SK-N-SH (cell line): ENCODE results near the gene TMEM63C. TPM values are rescaled to one million over a fixed set of nuclear protein-coding genes. Genes with fewer than 3 reads are reported as not detected.

ENCODE experiments used
- CTCF ChIA-PET: fragments of 300-600, 350-600 bp; formaldehyde crosslinking; extraction: SDS; loops from one replicate; lab custom pipeline; 2021; lab: Yijun Ruan, JAX
- POLR2A ChIA-PET: fragments of 350-600 bp; sonication (Branson Sonifier 250); formaldehyde crosslinking; extraction: SDS; loops from one replicate; lab custom pipeline; 2020; ENCODE audit warnings: antibody characterized with exemption, inconsistent platforms; lab: Yijun Ruan, JAX
- DNase-seq: peaks from one replicate; pipeline ENCODE4 v3.0.0; 2012
- H2AFZ ChIP-seq: fragments of 200-600 bp; sonication (generic); 2 replicates; pipeline ENCODE4 v1.8.1; 2016; ENCODE audit warnings: antibody characterized with exemption, mild to moderate bottlenecking, low read depth
- H3F3A ChIP-seq: fragments of 200-600 bp; sonication (generic); replicated peaks from 2 replicates; pipeline ENCODE3; 2016; ENCODE audit warnings: antibody characterized with exemption, mild to moderate bottlenecking; ENCODE audit not compliant: insufficient read depth
- H3K27ac ChIP-seq, 2 experiments: fragments of 200-500 bp in 1 of 2; fragments of 200-600 bp in 1 of 2; sonication (Bioruptor generic) in 1 of 2; sonication (generic), shearing (Covaris generic) in 1 of 2; 2 replicates each; pipeline versions ENCODE4 v1.5.1 to v1.6.1; 2014 to 2016; ENCODE audit warnings: low read depth in 2 of 2, inconsistent platforms in 1 of 2, low read length in 1 of 2, mild to moderate bottlenecking in 1 of 2, mixed read lengths in 1 of 2
- H3K27me3 ChIP-seq: fragments of 200-600 bp; sonication (generic), shearing (Covaris generic); 2 replicates; pipeline ENCODE4 v1.6.1; 2016; ENCODE audit warnings: mixed run types; ENCODE audit not compliant: insufficient read depth
- H3K36me3 ChIP-seq, 2 experiments: fragments of 200-500 bp in 1 of 2; fragments of 200-600 bp in 1 of 2; sonication (Bioruptor generic) in 1 of 2; sonication (generic) in 1 of 2; replicated peaks in 1 of 2; 2 replicates each; pipeline versions ENCODE3 to v1.5.1; 2014 to 2016; ENCODE audit warnings: low read length in 1 of 2, mild to moderate bottlenecking in 1 of 2; ENCODE audit not compliant: insufficient read depth in 2 of 2, control insufficient read depth in 1 of 2
- H3K4me1 ChIP-seq, 2 experiments: fragments of 200-500 bp in 1 of 2; fragments of 200-600 bp in 1 of 2; sonication (Bioruptor generic) in 1 of 2; sonication (generic), shearing (Covaris generic) in 1 of 2; 2 replicates each; pipeline versions ENCODE4 v1.5.1 to v1.6.1; 2014 to 2016; ENCODE audit warnings: low read depth in 1 of 2, low read length in 1 of 2, mixed run types in 1 of 2; ENCODE audit not compliant: insufficient read depth in 2 of 2, control insufficient read depth in 1 of 2
- H3K4me2 ChIP-seq: fragments of 200-600 bp; sonication (generic), shearing (Covaris generic); 2 replicates; pipeline ENCODE4 v1.6.1; 2017; ENCODE audit warnings: mixed run types
- H3K4me3 ChIP-seq, 2 experiments: fragments of 200-500 bp in 1 of 2; fragments of 200-600 bp in 1 of 2; sonication (Bioruptor generic) in 1 of 2; sonication (generic), shearing (Covaris generic) in 1 of 2; 2 replicates each; pipeline versions ENCODE4 v1.5.1 to v1.8.1; 2014 to 2016; ENCODE audit warnings: low read depth in 2 of 2, inconsistent platforms in 1 of 2, low read length in 1 of 2, mild to moderate bottlenecking in 1 of 2, mixed read lengths in 1 of 2, moderate library complexity in 1 of 2
- H3K79me2 ChIP-seq: fragments of 200-600 bp; sonication (generic); 2 replicates; pipeline ENCODE4 v1.8.1; 2017; ENCODE audit warnings: mild to moderate bottlenecking; ENCODE audit not compliant: insufficient read depth
- H3K9ac ChIP-seq: fragments of 200-600 bp; sonication (generic); 2 replicates; pipeline ENCODE4 v1.6.1; 2017; ENCODE audit warnings: mixed run types
- H3K9me2 ChIP-seq: fragments of 200-600 bp; sonication (generic); 2 replicates; pipeline ENCODE4 v1.6.1; 2017; ENCODE audit warnings: mixed run types
- H3K9me3 ChIP-seq: fragments of 200-600 bp; sonication (generic); 2 replicates; pipeline ENCODE4 v1.6.1; 2017; ENCODE audit warnings: mixed run types, mild to moderate bottlenecking, moderate library complexity
- H4K20me1 ChIP-seq: fragments of 200-600 bp; sonication (generic); 2 replicates; pipeline ENCODE4 v1.6.1; 2017; ENCODE audit warnings: mild to moderate bottlenecking, mixed run types; ENCODE audit not compliant: insufficient read depth
- EZH2phosphoT487 ChIP-seq: fragments of 200-600 bp; sonication (generic); IDR thresholded peaks from 2 replicates; pipeline ENCODE4 v1.6.1; 2017; ENCODE audit warnings: low read depth, mixed run types, mild to moderate bottlenecking, antibody characterized with exemption, moderate library complexity, borderline replicate concordance
- FOSL2 ChIP-seq: IDR thresholded peaks from 2 replicates; pipeline ENCODE4 v1.4.0; 2012; ENCODE audit warnings: low read depth, mild to moderate bottlenecking, moderate library complexity, borderline replicate concordance
- GATA2 ChIP-seq: sonication (generic); formaldehyde crosslinking; IDR thresholded peaks from 2 replicates; pipeline ENCODE4 v1.5.0; 2020; ENCODE audit warnings: mild to moderate bottlenecking, missing genetic modification reagents
- MEF2A ChIP-seq: IDR thresholded peaks from 2 replicates; pipeline ENCODE4 v1.4.0; 2012; ENCODE audit warnings: low read depth, borderline replicate concordance
- MXI1 ChIP-seq: IDR thresholded peaks from 2 replicates; pipeline ENCODE4 v1.6.1; 2012; ENCODE audit warnings: mild to moderate bottlenecking, low read depth, low read length, improper control_type of control experiment
- NRF1 ChIP-seq: IDR thresholded peaks from 2 replicates; pipeline ENCODE4 v1.6.1; 2012; ENCODE audit warnings: low read depth, mild to moderate bottlenecking, low read length
- ZBTB33 ChIP-seq: IDR thresholded peaks from 2 replicates; pipeline ENCODE4 v1.4.0; 2012; ENCODE audit warnings: low read depth, borderline replicate concordance
- WGBS: methylation state at CpG from one replicate; pipeline ENCODE4 v1.1.6; 2017; ENCODE audit warnings: low lambda C conversion rate; 5-methylcytosine and 5-hydroxymethylcytosine counted together
- polyA plus RNA-seq, 3 experiments: library from polyadenylated mRNA; depleted of rRNA; stranded (reverse); fragments of >200 nt; gene quantifications; 2 replicates each; pipeline ENCODE4 v1.2.3, GENCODE V29; 2012

Gene TMEM63C
- polyA plus RNA-seq, 1 of the 3 experiments (the other 2 are of a cell fraction) = 0.25 TPM

GRCh38 chr14:77158175-77158881 lies 23.3 kb upstream of the TMEM63C start:
- DNase-seq = peak; percentile 76
- WGBS = 40% methylated on average over 18 of the region's 18 CpGs
- Histone ChIP-seq H3K27me3 (no peaks in the 10 kb centered on the region; the same call in 1 of the 2 replicates), H3K9ac (no peak overlapping the region), H3K36me3 (no peaks in the 10 kb centered on the region), H3K27ac (peak overlapping the region in 1 of 2 experiments; percentile 29; a peak in 2 of 4 replicates), H3K4me2 (peak overlapping the region; percentile 46; the same call in 1 of the 2 replicates), H3K79me2 (no peaks in the 10 kb centered on the region), H3K9me3 (no peaks in the 10 kb centered on the region), H4K20me1 (no peaks in the 10 kb centered on the region), H3K9me2 (no peaks in the 10 kb centered on the region), H3K4me1 (peaks cover 4 to 17% of the 10 kb centered on the region in 2 experiments; a peak in 1 of 4 replicates), H3F3A (no peaks in the 10 kb centered on the region), H3K4me3 (no peak overlapping the region), H2AFZ (peak overlapping the region; percentile 66; the same call in 1 of the 2 replicates)
- CTCF ChIA-PET = interaction anchor here (1.0 to 2.8 kb wide), 7 partner anchors 32 to 157 kb away, joined by 3 to 14 read pairs (median 3); no protein-coding TSS in a partner anchor
- POLR2A ChIA-PET = interaction anchor here (2.2 kb wide), 1 partner anchor 23 kb away, joined by 5 read pairs; the partner anchor contains the start of gene TMEM63C
- TF ChIP-seq FOSL2 (peak; percentile 63; the same call in 1 of the 2 replicates), EZH2phosphoT487 (no peak)

- WGBS = 80% methylated on average over 2 of the region's 2 CpGs
- no peak overlapping the region for H3K4me2 ChIP-seq
- no peak for TF ChIP-seq NRF1
- TF ChIP-seq GATA2 (CRISPR knock-in tag) = no peak
- peak overlapping the region in 1 of 2 experiments; percentile 29; a peak in 2 of 4 replicates for H3K27ac ChIP-seq
- H3K79me2 ChIP-seq = no peaks in the 10 kb centered on the region
- H3K4me1 ChIP-seq = peaks cover 4 to 17% of the 10 kb centered on the region in 2 experiments; a peak in 1 of 4 replicates
- DNase-seq = no peak
- no peak overlapping the region for H3K4me3 ChIP-seq
- H2AFZ ChIP-seq = no peak overlapping the region
- H3K9ac ChIP-seq = no peak overlapping the region
- H4K20me1 ChIP-seq = no peaks in the 10 kb centered on the region
- ChIA-PET POLR2A (interaction anchor here (2.2 kb wide), 1 partner anchor 23 kb away, joined by 5 read pairs; the partner anchor contains the start of gene TMEM63C), CTCF (interaction anchor here (1.0 to 2.8 kb wide), 5 partner anchors 7 to 54 kb away, joined by 3 to 14 read pairs (median 3); no protein-coding TSS in a partner anchor)
- H3K9me3 ChIP-seq = no peaks in the 10 kb centered on the region
- H3K36me3 ChIP-seq = no peaks in the 10 kb centered on the region
- no peaks in the 10 kb centered on the region for H3K9me2 ChIP-seq
- H3K27me3 ChIP-seq = no peaks in the 10 kb centered on the region; the same call in 1 of the 2 replicates
- no peaks in the 10 kb centered on the region for H3F3A ChIP-seq
These were observed 22.7 kb upstream of the TMEM63C start for GRCh38 chr14:77158882-77159255.

GRCh38 chr14:77161011-77161410 lies 20.6 kb upstream of the TMEM63C start:
- peaks cover 4 to 14% of the 10 kb centered on the region in 2 experiments; a peak in 1 of 4 replicates for H3K4me1 ChIP-seq
- H3K4me3 ChIP-seq = no peak overlapping the region
- H3F3A ChIP-seq = no peaks in the 10 kb centered on the region
- H3K9ac ChIP-seq = no peak overlapping the region
- no peaks in the 10 kb centered on the region for H3K79me2 ChIP-seq
- H3K4me2 ChIP-seq = no peak overlapping the region
- POLR2A ChIA-PET = no interaction called here
- CTCF ChIA-PET = interaction anchor here (2.7 kb wide), 1 partner anchor 9 kb away, joined by 9 read pairs; no protein-coding TSS in a partner anchor
- no peaks in the 10 kb centered on the region for H4K20me1 ChIP-seq
- no peak overlapping the region for H3K27ac ChIP-seq
- no peaks in the 10 kb centered on the region for H3K9me2 ChIP-seq
- no peaks in the 10 kb centered on the region for H3K9me3 ChIP-seq
- no peaks in the 10 kb centered on the region; the same call in 1 of the 2 replicates for H3K27me3 ChIP-seq
- no peaks in the 10 kb centered on the region for H3K36me3 ChIP-seq
- DNase-seq = no peak
- TF ChIP-seq MXI1 = no peak
- TF ChIP-seq GATA2 (CRISPR knock-in tag) = no peak
- TF ChIP-seq MEF2A = no peak
- no peak for TF ChIP-seq ZBTB33
- 47% methylated on average over 4 of the region's 4 CpGs for WGBS
- no peak overlapping the region for H2AFZ ChIP-seq
